GM12878 (cell line): Measurements from ENCODE around the gene ADGRG4. TPM values are rescaled to one million over a fixed set of nuclear protein-coding genes. Genes with fewer than 3 reads are reported as not detected.

Experiments
- NRF1 ChIP-seq: conservative IDR thresholded peaks from 2 replicates; pipeline ENCODE4 v1.6.1; 2011; ENCODE audit warnings: mild to moderate bottlenecking, low read depth, low read length, improper control_type of control experiment
- STAT3 ChIP-seq: IDR thresholded peaks from 2 replicates; pipeline ENCODE4 v1.6.1; 2011; ENCODE audit warnings: low read depth, low read length, improper control_type of control experiment
- ZNF384 ChIP-seq: IDR thresholded peaks from 2 replicates; pipeline ENCODE4 v1.6.1; 2012; ENCODE audit warnings: low read depth, mild to moderate bottlenecking, low read length, improper control_type of control experiment, borderline replicate concordance
- ZZZ3 ChIP-seq: IDR thresholded peaks from 2 replicates; pipeline ENCODE4 v1.6.1; 2011; ENCODE audit warnings: low read depth; ENCODE audit not compliant: control insufficient read depth, insufficient read length
- polyA plus RNA-seq, 11 experiments: library from polyadenylated mRNA; depleted of rRNA in 4 of 11; unstranded in 6 of 11; stranded (reverse) in 5 of 11; fragments of >200 nt; fragmentation: Nextera tagmentation in 4 of 11; fragmentation: Illumina TruSeq in 1 of 11; extraction: Ambion mirVana in 4 of 11; extraction: Trizol in 1 of 11; gene quantifications; 1 replicate in 1 of 11; 2 replicates in 10 of 11; pipeline versions ENCODE4 v1.2.1 to v1.2.3, GENCODE V29; 2011 to 2016; ENCODE audit warnings: inconsistent platforms in 2 of 11, missing spikeins in 2 of 11, low read depth in 1 of 11
- total RNA-seq, 4 experiments: library from RNA; depleted of rRNA in 3 of 4; stranded (reverse); fragments of >200 nt in 3 of 4; fragmentation: Illumina TruSeq in 1 of 4; extraction: Trizol in 1 of 4; gene quantifications; 2 replicates each; pipeline versions ENCODE4 v1.2.1 to v1.2.3, GENCODE V29; 2013 to 2021
- TF ChIP-seq, protein P1 (sequence below): fragments of 450-650 bp; formaldehyde crosslinking; IDR thresholded peaks from 2 replicates; pipeline ENCODE4 v1.5.0; 2022; ENCODE audit warnings: mild to moderate bottlenecking, missing genetic modification characterization
- TF ChIP-seq, protein P2 (sequence below): IDR thresholded peaks from 2 replicates; pipeline ENCODE4 v1.6.1; 2012; ENCODE audit warnings: mild to moderate bottlenecking, low read depth, low read length

Gene ADGRG4
- total and polyA plus RNA-seq, 10 of the 15 experiments (the other 5 are each of a cell fraction or from before 2014, with no cell fraction given) = not detected

DNA sequence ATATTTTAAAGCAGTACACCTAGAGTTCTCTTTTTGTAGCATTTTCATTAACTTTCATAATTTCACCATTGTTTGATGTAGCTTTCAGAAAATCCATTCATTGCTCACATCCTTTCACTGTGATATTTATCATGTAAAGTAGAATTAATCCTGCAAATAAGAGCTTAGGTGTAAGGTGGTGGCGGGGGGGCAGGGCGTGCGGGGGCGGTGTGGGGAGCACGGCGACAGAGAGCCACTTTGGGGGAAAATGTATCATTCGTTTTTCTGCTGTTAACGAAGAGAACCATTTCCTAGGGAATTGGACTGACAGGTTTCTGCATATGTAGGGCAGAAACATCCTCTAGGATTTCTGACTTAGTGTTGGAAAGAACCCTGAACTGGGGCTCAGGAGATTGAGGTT is 104.4 kb downstream of the ADGRG4 start (continued):
- TF ChIP-seq, protein P1, sequence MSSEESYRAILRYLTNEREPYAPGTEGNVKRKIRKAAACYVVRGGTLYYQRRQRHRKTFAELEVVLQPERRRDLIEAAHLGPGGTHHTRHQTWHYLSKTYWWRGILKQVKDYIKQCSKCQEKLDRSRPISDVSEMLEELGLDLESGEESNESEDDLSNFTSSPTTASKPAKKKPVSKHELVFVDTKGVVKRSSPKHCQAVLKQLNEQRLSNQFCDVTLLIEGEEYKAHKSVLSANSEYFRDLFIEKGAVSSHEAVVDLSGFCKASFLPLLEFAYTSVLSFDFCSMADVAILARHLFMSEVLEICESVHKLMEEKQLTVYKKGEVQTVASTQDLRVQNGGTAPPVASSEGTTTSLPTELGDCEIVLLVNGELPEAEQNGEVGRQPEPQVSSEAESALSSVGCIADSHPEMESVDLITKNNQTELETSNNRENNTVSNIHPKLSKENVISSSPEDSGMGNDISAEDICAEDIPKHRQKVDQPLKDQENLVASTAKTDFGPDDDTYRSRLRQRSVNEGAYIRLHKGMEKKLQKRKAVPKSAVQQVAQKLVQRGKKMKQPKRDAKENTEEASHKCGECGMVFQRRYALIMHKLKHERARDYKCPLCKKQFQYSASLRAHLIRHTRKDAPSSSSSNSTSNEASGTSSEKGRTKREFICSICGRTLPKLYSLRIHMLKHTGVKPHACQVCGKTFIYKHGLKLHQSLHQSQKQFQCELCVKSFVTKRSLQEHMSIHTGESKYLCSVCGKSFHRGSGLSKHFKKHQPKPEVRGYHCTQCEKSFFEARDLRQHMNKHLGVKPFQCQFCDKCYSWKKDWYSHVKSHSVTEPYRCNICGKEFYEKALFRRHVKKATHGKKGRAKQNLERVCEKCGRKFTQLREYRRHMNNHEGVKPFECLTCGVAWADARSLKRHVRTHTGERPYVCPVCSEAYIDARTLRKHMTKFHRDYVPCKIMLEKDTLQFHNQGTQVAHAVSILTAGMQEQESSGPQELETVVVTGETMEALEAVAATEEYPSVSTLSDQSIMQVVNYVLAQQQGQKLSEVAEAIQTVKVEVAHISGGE = no peak
- TF ChIP-seq, protein P2, sequence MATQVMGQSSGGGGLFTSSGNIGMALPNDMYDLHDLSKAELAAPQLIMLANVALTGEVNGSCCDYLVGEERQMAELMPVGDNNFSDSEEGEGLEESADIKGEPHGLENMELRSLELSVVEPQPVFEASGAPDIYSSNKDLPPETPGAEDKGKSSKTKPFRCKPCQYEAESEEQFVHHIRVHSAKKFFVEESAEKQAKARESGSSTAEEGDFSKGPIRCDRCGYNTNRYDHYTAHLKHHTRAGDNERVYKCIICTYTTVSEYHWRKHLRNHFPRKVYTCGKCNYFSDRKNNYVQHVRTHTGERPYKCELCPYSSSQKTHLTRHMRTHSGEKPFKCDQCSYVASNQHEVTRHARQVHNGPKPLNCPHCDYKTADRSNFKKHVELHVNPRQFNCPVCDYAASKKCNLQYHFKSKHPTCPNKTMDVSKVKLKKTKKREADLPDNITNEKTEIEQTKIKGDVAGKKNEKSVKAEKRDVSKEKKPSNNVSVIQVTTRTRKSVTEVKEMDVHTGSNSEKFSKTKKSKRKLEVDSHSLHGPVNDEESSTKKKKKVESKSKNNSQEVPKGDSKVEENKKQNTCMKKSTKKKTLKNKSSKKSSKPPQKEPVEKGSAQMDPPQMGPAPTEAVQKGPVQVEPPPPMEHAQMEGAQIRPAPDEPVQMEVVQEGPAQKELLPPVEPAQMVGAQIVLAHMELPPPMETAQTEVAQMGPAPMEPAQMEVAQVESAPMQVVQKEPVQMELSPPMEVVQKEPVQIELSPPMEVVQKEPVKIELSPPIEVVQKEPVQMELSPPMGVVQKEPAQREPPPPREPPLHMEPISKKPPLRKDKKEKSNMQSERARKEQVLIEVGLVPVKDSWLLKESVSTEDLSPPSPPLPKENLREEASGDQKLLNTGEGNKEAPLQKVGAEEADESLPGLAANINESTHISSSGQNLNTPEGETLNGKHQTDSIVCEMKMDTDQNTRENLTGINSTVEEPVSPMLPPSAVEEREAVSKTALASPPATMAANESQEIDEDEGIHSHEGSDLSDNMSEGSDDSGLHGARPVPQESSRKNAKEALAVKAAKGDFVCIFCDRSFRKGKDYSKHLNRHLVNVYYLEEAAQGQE = no peak
- no peak for TF ChIP-seq STAT3
- no peak for TF ChIP-seq NRF1
- TF ChIP-seq ZNF384 = no peak
- TF ChIP-seq ZZZ3 = no peak
